ENCODE results near the gene CCT2.

The CCT2 gene

DNA sequence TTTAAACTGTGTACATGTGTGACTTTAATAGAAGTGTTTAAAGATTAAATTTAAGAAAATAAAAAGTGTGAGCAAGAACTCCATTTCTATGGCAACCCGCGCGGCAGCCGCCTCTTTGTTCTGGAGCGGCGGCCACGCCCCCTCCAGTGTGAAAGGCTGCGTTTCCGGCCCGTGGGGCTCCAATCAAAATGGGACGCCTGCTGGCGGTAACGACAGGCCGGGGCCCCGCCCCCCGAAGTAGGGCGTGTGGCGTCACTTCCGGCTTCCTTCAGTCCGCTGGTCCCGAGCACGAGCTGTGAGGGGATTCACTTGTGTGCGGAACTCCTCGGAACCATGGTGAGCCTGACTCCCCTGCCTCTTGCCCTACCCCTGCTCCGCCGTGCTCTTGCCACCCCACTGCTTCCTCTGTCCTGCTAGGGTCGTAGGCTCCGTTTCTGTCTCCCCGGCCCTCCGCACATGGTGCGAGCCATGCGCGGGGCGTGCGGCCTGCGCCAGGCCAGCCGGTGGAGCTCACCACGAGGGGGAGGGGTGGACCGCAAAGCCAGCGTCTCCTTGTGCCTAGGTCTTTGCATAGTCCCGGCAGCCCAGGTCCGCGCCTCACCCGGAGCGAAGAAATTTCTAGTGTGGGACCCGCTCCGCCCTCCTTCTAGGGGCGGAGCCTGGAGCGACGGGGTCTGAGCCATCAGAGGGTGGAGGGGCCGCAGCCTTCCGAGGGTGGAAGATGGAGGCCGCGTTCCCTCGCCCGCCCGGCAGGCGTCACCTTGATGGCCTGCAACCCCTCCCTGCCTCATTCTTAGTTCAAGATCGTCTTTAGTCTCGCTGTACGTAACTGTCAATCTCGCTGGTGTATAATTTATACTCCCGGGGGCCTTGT lies at the start of gene CCT2:
Gene CCT2, plus strand, starts transcription at position 271 of the 874 bp plus-strand sequence. Its CDS starts 63 bp downstream, at position 334.
- DNase-seq (ENCODE audit: low read depth in 2 of 2) = peak; percentile 93

DNA sequence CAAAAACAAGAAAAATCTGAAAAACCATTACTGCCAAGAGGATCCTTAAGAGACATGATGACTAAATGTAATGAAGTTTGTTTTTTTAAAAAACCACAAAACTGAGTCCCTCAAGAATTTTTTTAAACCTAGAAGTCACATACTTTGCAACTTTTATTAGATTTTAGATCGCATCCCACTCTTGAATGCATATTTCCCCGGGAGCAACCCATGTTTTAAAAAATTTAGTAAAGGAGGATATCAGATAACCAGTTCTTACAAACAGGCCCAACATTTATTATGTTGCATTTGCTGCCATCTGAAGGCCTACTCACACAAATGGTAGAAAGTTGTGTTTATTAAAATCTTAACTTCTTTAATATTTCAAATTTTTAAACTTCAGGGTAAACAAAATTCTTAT lies 44.3 kb upstream of the CCT2 start:
- DNase-seq (ENCODE audit: low read depth in 2 of 2) = no peak

GRCh38 chr12:69544087-69544486 lies 41.2 kb upstream of the CCT2 start:
- DNase-seq (ENCODE audit: low read depth in 2 of 2) = no peak

DNA sequence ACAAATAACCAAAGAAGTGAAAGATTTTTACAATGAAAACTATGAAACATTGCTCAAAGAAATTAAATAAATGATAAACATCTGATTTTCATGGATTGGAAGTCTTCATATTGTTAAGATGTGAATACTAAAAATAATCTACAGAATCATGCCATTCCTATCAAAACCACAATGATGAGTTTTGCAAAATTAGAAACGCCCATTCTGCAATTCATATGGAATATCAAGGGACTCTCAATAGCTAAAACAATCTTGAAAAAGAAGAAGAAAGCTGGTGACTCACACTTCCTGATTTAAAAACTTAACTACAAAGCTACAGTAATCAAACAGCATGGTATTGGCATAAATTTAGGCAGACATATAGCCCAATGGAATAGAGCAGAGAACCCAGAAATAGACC lies 40.2 kb upstream of the CCT2 start:
- DNase-seq (ENCODE audit: low read depth in 2 of 2) = no peak

GRCh38 chr12:69546693-69547438 lies 38.4 kb upstream of the CCT2 start:
- DNase-seq (ENCODE audit: low read depth in 2 of 2) = no peak

GRCh38 chr12:69548687-69549086 lies 36.6 kb upstream of the CCT2 start:
- DNase-seq (ENCODE audit: low read depth in 2 of 2) = no peak

DNA sequence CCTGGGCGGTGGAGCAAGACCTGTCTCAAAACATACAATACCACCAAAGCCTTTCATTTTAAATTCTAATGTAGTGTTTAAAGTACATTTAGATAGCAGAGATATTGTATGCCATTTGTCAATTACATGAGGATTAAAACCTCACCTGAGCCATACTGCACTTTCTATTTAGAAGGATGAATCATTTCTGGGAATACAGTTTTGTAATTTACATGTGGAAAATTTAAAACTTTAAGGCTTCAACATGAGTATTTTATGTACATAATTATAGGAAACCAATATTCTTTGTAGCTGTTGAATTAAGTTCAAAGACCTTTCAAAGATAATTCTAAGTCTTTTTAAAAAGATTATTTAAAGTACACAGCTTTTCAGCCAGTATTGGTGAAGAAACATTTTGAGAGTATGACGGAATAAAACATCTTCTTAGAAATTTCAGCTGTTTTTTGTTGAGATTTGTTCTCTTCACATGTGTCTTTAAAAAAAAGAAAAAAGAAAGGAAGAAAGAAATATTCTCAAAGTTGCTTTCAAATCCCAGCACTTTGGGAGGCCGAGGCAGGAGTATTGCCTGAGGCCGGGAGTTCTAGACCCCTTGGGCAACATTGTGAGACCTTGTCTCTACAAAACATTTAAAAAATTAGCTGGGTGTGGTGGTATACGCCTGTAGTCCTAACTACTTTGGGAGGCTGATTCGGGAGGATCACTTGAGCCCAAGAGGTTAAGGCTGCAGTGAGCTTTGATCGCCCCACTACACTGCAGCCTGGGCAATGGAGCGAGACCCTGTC lies 34.5 kb upstream of the CCT2 start:
- DNase-seq (ENCODE audit: low read depth in 2 of 2) = no peak

- no peak for DNase-seq (ENCODE audit: low read depth in 2 of 2)
Measured at GRCh38 chr12:69553628-69554248, 31.5 kb upstream of the CCT2 start.

GRCh38 chr12:69555461-69555860 lies 29.8 kb upstream of the CCT2 start:
- no peak for DNase-seq (ENCODE audit: low read depth in 2 of 2)

DNA sequence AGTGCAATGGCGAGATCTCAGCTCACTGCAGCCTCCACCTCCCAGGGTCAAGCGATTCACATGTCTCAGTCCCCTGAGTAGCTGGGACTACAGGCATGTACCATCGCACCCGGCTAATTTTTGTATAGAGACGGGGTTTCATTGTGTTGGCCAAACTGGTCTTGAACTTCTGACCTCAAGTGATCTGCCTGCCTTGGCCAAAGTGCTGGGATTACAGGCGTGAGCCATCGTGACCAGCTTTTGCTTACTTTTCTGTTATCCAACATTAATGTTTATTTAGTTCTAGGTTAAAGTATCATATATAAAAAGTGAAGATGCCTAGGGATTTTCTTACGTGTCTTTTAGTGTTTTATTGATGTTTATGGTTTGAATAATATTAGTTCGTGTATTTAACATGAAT lies 28.9 kb upstream of the CCT2 start:
- DNase-seq (ENCODE audit: low read depth in 2 of 2) = no peak

DNA sequence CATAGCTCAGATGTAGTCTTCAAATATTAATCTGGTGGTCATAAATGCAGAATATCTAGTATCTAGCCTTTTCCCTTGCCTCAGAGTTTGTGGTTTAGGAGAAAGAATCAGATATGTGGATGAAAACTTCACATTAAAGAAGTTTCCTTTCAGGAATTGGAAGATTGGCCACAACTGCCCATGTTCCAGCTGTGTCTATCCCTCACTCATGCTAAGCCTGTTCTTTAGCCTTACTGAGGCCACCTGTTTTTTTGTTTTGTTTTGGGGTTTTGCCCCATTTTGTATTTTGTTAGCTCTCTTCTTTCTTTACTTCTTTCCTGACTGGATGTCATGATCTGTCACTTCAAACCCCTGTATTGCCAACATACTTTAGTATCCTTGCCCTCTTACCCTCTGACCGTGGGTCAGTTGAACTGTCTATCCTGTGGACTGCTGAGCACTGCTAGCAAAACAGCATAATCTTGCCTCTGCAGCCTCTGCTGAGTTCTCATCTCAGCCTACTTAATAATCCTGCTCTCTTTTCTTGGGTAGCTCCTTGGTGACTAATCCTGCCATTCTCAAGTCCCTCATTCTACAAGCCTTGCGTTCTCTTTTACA lies 22.0 kb upstream of the CCT2 start:
- DNase-seq (ENCODE audit: low read depth in 2 of 2) = no peak

DNA sequence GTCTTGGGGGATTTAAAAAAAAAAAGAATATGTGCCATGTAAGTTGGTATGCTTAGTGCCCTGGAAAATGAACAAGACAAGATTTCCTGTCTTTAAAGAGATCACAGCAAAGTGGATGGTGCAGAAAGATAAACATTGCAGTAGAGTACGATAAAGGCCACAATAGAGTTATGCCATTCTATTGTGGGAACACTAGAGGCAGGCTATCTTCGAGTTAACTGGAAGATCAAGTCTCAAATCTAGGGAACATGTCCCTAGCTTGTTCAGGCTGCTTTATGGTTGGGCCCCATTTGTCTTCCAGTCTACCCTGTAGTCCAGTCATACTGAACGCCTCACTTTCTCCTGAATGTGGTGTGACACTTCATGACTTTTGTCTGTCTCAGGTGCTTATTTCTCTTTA lies 18.7 kb upstream of the CCT2 start:
- no peak for DNase-seq (ENCODE audit: low read depth in 2 of 2)

DNA sequence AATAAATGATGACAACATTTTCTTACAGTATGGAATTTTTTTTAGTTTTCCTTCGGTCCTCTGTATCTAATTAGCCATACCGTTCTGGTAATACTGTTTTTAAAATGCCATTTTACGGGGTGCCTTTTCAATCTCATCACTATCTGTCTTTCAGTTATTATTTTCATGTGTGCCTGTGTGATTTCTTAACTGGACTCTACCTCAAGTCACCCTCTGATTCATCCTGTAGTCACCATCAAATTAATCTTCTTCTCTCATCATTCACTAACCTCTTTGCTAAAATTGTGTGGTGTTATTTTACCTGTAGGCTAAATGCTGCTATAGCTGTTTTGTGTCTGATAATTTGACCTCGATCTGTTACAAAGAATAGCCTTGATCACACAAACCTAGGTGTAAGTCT lies 16.0 kb upstream of the CCT2 start:
- DNase-seq (ENCODE audit: low read depth in 2 of 2) = no peak

DNA sequence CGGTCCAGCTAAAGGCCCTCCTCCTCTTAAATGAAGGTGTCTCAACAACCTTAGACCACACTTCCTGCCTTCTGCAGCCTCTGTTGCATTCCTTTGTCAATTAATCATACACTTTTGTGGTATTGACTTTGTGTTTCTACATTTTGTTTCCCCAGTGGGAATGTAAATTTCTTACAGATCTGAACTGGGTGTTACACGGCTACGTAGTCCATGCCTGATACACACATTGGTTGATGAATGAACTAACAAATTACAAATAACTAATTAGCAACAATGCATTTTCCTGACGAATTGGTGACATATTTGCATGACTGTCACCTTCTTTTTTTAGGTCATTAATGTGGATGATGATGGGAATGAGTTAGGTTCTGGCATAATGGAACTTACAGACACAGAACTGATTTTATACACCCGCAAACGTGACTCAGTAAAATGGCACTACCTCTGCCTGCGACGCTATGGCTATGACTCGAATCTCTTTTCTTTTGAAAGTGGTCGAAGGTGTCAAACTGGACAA lies 15.2 kb upstream of the CCT2 start:
- no peak for DNase-seq (ENCODE audit: low read depth in 2 of 2)

DNA sequence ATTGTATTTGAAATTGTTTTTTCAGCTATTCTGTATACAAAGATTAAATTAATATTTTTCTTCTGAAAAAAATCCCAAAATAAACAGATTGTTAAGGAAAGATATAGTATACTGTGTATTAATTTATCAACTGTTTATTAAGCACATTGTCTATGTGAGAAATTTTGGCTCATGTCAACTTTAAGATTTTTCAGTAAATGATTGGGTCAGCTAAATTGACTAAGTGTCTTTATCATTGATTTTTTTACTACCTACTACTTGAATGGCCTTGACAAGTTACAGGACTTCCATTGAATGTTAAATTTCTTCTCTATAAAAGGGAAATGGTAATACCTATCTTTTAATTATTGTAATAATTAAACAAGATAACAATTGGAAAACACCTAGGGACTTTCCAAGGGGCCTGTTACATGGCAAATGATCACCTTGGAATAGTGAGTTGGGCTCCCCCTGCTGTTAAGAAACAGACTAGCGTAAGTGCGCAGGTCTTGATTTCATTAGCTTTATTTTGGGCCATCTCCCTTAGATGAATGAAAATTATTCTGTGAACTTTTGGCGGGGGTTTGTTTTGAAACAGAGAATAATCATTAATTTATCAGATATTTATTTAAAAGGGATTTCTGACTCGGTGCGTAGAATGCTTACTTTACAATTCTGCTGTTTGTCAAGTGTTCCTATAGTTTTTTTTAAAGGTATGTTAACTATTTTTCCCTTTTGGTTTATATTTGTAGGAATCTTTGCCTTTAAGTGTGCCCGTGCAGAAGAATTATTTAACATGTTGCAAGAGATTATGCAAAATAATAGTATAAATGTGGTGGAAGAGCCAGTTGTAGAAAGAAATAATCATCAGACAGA lies 14.5 kb upstream of the CCT2 start:
- peak; percentile 7 for DNase-seq (ENCODE audit: low read depth in 2 of 2)

DNA sequence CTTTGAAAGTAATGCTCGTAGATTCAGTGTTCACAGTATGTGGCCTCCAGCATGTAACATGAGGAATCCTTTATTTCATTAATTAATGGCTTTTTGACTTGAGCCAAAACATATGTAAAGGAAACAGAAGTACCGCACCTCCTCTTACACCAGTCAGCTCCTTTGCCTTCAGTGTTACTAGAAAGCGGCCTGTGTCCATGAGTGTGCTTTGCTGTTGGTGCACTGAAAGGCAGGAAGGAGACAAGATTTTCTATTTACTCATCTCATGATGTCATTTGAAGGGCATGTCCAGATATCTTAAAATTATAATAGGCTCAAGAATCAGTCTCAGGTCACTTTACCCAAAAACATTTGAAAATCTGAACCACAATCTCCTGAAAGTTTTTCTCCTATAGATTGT lies 9.9 kb upstream of the CCT2 start:
- no peak for DNase-seq (ENCODE audit: low read depth in 2 of 2)

DNA sequence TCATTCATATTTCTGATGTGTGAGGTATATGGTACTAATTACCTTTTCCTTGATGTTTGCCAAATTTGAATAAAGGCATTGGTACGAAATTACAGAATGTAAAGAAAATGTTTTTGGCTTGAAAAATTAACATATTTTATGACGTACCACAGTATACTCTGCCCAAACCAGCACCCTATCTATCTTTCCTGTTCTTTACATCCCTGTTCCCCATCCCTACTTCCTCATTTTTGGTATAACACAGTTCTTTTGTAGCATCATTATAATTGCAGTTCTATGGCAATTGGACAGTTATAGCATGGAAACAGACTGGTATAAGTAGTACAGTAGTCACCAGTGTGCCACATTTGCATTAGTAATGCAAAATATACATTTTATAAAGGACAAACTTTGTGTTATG lies 7.0 kb upstream of the CCT2 start:
- no peak for DNase-seq (ENCODE audit: low read depth in 2 of 2)

- no peak for DNase-seq (ENCODE audit: low read depth in 2 of 2)
Measured at GRCh38 chr12:69579029-69579428, 6.2 kb upstream of the CCT2 start.

DNA sequence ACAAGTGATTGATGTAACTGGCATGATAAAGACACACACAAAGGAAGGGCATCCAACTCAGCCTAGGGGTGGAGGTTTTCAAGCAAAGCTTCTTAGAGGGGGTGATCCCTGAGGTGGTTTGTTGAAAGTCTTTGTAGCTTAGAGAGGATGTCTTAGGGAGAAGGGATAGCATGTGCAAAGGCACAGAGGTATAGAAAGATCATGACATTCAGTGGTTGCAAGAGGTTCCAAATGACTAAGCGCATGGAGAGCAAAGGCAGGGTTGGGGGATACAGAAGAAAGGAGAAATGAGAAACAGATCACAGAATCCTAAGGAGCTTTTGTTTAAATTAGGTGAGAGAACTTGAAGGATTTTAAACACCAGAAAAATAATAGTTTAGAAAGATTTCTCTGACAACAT lies 5.2 kb upstream of the CCT2 start:
- no peak for DNase-seq (ENCODE audit: low read depth in 2 of 2)

GRCh38 chr12:69583203-69583602 lies 2.1 kb upstream of the CCT2 start:
- no peak for DNase-seq (ENCODE audit: low read depth in 2 of 2)
